Ascending aorta (tissue), 2 donors: ENCODE data around the gene BRAT1. TPM values are rescaled to one million over a fixed set of nuclear protein-coding genes. Genes with fewer than 3 reads are reported as not detected.

ENCODE experiments used
- DNase-seq, 2 donors: peaks; one replicate each; pipeline ENCODE4 v3.0.0-alpha.2; 2019; ENCODE audit warnings: low spot score in 2 of 2
- H3K27ac ChIP-seq, 2 donors: fragments of 200-600 bp; sonication (generic); one replicate each; pipeline ENCODE4 v1.5.1; 2016 to 2017; ENCODE audit warnings: mild to moderate bottlenecking in 1 of 2
- H3K27me3 ChIP-seq: fragments of 200-600 bp; sonication (generic); one replicate; pipeline ENCODE4 v1.5.1; 2017
- H3K36me3 ChIP-seq, 2 donors: fragments of 200-600 bp; sonication (generic); one replicate each; pipeline ENCODE4 v1.5.1; 2016
- H3K4me1 ChIP-seq, 2 donors: fragments of 200-600 bp; sonication (generic); one replicate each; pipeline ENCODE4 v1.5.1; 2016 to 2017; ENCODE audit warnings: mild to moderate bottlenecking in 1 of 2
- H3K4me3 ChIP-seq, 2 donors: fragments of 200-600 bp; sonication (generic); one replicate each; pipeline ENCODE4 v1.5.1; 2016 to 2017; ENCODE audit warnings: mild to moderate bottlenecking in 1 of 2
- H3K9me3 ChIP-seq, 2 donors: fragments of 200-600 bp; sonication (generic); one replicate each; pipeline ENCODE4 v1.5.1; 2016
- intact Hi-C: fragments of 100-400 bp; cut with DNase I; formaldehyde crosslinking; loops from one replicate; pipeline ENCODE4 v1.15.1; 2023
- total RNA-seq: library from RNA; depleted of rRNA; stranded (reverse); fragments of >200 nt; gene quantifications from one replicate; pipeline ENCODE4 v1.1.0, GENCODE V29; 2016
- TF ChIP-seq, protein P1 (sequence below), 3 experiments: fragments of 200-600 bp in 2 of 3; fragments of 450-650 bp in 1 of 3; sonication (generic) in 2 of 3; IDR thresholded peaks; one replicate each; pipeline ENCODE4 v1.5.1; 2016 to 2019; ENCODE audit warnings: antibody characterized with exemption in 3 of 3, mild to moderate bottlenecking in 1 of 3, moderate library complexity in 1 of 3

The BRAT1 gene
- total RNA-seq, 1 donor from 2014 or later = 84.0 TPM

DNA sequence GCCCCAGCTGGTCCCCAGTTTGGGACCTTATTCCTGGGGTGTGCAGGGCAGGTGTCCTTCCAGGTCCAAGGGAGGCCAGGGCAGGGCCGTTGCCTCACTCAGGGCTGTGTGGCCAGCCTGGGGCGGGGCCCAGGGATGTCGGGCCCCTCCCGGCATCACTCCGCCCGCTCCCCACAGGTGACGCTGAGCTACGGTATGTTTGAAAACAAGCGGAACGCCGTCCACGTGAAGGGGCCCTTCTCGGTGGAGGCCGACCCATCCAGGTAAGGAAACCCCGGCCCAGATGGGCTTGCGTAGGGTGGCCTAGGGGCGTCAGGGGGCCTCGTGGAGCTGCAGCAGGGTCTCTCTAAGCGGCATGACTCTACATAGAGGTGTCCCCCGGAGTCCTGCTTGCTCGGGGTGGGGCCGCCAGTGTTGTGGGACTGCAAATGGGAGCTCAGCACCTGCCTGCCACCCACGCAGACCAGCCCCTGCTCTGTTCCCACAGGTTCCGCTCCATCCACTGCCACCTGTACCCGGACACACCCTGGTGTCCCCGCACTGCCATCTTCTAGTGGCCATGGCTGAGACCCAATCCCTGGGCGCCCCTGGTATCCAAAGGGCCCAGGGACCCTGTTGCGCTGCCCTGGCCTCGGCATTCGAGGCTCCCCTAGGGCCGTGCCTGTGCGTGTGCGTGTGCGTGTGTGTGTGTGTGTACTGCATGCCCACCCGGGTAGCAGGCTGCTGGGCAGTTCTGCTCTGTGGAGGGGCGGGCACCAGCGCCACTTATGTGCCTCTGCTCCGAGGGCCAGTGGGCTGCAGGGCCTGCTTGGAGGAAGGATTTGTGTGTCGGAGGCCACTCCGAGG is 28.4 kb downstream of the BRAT1 start:
- Histone ChIP-seq H3K4me3 (no peak overlapping the region), H3K27me3 (peaks cover 22% of the 10 kb centered on the region), H3K27ac (no peak overlapping the region), H3K4me1 (peaks cover 0 to 21% of the 10 kb centered on the region in 2 donors), H3K36me3 (no peaks in the 10 kb centered on the region), H3K9me3 (no peaks in the 10 kb centered on the region)
- TF ChIP-seq, protein P1, sequence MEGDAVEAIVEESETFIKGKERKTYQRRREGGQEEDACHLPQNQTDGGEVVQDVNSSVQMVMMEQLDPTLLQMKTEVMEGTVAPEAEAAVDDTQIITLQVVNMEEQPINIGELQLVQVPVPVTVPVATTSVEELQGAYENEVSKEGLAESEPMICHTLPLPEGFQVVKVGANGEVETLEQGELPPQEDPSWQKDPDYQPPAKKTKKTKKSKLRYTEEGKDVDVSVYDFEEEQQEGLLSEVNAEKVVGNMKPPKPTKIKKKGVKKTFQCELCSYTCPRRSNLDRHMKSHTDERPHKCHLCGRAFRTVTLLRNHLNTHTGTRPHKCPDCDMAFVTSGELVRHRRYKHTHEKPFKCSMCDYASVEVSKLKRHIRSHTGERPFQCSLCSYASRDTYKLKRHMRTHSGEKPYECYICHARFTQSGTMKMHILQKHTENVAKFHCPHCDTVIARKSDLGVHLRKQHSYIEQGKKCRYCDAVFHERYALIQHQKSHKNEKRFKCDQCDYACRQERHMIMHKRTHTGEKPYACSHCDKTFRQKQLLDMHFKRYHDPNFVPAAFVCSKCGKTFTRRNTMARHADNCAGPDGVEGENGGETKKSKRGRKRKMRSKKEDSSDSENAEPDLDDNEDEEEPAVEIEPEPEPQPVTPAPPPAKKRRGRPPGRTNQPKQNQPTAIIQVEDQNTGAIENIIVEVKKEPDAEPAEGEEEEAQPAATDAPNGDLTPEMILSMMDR (IDR thresholded peaks at IDR 0.05) = no peak
- intact Hi-C loops = no loop called here
- no peak for DNase-seq

DNA sequence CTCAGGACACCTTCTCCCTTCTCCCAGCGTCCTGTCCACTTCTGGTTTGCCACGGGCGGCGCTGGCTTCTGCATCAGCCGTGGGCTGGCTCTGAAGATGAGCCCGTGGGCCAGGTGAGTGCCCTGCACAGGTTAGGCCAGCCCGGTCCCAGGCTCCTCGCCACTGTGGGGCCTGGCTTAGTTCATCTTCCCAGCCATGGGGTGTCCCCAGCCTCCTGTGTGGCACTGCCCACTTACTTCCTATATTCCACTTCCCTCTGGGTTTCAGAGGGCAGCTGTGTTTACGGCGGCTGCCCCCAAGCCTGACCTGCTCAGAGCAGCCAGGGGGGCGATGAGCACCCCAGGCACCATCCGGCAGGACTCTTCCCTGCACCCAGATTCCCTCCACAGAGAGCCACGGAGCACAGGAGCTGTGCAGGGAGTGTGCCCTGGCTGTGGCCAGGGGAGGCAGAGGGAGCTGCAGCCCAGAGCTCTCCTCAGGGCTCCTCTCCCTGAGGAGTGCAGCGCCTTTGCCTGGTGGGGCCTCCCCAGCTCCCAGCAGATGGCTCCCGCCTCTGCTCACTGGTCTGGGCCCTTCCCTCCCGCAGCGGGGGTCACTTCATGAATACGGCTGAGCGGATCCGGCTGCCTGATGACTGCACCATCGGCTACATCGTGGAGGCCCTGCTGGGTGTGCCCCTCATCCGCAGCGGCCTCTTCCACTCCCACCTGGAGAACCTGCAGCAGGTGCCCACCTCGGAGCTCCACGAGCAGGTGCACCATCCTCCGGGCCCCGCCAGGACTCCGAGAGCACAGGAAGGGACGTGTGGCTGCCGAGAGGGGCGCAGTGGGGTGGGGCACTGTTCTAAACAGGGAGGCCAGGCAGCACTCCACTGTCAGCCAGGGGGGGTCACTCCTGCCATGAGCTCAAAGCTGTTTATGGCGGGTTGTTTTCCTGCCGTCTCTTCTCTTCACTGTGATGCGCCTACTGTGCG is 29.4 kb downstream of the BRAT1 start:
- peaks cover 26% of the 10 kb centered on the region for H3K27me3 ChIP-seq
- no peak overlapping the region for H3K4me3 ChIP-seq
- TF ChIP-seq, protein P1 (IDR thresholded peaks at IDR 0.05) = no peak
- DNase-seq = no peak
- no peak overlapping the region for H3K27ac ChIP-seq
- H3K36me3 ChIP-seq = no peaks in the 10 kb centered on the region
- peaks cover 0 to 21% of the 10 kb centered on the region in 2 donors for H3K4me1 ChIP-seq
- intact Hi-C loops = no loop called here
- no peaks in the 10 kb centered on the region for H3K9me3 ChIP-seq

DNA sequence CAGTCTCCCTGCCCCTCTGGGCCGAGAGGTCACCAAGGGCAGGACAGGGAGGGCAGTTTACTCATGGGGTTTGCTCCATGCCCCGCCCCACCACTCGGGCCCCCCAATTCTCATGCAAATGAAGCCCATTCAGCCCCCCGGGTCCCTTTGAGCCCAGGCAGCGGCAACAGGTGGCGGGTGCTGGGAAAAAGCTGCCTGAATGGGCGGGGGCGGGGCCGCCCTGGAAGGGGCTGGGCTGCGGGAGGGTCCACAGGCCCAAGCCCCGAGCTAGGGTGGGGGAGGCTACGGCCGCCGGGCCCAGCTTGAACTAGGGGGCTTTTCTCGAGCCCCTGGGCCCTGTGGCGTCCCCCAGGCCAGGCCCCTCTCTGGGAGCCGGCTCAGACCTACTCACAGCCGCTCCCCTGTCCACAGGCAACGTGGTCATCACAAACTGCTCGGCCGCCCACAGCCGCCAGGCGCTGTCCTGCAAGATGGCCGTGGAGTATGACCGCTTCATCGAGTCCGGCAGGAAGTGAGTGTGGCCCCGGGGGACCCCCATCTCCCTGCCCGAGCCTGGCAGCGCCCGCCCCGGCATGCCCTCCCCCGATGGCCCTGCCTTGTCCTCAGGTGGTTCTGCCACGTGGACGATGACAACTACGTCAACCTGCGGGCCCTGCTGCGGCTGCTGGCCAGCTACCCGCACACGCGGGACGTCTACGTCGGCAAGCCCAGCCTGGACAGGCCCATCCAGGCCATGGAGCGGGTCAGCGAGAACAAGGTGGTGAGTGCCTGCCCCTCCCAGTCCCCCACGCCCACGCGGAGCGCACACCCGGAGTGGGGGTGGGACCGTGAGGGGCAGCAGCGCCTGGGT is 30.3 kb downstream of the BRAT1 start:
- intact Hi-C loops = no loop called here
- no peaks in the 10 kb centered on the region for H3K36me3 ChIP-seq
- peaks cover 26% of the 10 kb centered on the region for H3K27me3 ChIP-seq
- TF ChIP-seq, protein P1 (IDR thresholded peaks at IDR 0.05) = no peak
- H3K9me3 ChIP-seq = no peaks in the 10 kb centered on the region
- peaks cover 0 to 28% of the 10 kb centered on the region in 2 donors for H3K4me1 ChIP-seq
- no peak overlapping the region for H3K4me3 ChIP-seq
- no peak for DNase-seq
- H3K27ac ChIP-seq = no peak overlapping the region

DNA sequence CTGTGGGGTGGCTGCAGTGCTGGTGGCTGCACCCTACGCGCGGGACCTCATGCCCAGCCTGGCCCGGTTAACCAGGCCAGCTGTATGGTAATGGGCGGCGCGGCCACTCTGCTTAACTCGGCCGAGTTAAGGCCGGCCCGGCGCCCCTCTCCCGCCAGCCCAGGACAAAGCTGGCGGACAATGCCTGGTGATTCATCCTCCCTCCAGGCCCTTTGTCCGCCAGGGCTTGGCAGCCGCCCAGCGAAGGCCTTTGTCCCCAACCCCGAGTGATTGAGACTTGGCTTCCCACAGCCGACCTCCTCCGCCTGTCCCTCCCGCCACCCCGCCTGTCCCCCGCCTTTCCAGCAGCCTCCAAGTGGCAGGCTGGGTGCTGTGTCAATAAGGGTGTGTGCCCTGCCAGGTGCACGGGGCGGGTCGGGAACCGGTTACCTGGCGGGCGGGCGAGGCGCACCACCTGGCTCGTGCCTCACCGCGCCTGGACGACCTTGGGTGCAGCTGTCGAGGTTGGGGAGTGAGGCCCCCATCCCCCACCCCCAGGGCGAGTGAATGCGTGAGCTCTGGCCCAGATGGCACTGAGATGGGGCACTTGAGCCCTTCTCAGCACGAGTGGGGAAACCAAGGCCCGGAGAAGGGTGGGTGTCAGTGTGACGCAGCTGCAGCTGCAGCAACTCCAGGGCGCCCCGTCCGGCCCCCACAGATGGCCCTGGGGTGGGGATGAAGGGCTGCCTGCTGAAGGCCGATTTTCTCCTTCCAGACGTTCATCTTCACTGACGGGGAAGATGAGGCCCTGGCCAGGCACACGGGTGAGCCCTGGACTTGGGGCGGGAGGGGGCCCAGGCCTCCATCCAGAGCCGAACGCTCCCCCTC is 31.1 kb downstream of the BRAT1 start:
- Histone ChIP-seq H3K4me3 (peak overlapping the region in 1 of 2 donors; percentile 74), H3K36me3 (no peaks in the 10 kb centered on the region), H3K9me3 (no peaks in the 10 kb centered on the region), H3K4me1 (peaks cover 1 to 29% of the 10 kb centered on the region in 2 donors), H3K27me3 (peaks cover 26% of the 10 kb centered on the region), H3K27ac (no peak overlapping the region)
- no peak for DNase-seq
- intact Hi-C loops = no loop called here
- TF ChIP-seq, protein P1 (IDR thresholded peaks at IDR 0.05) = no peak
